Upper lobe of left lung (tissue), 4 donors: ENCODE measurements around the gene TCEA2.

Source experiments
- CTCF ChIP-seq, 6 experiments: fragments of 450-650 bp in 4 of 6; fragments of 200-600 bp in 2 of 6; sonication (generic) in 2 of 6; IDR thresholded peaks; one replicate each; pipeline ENCODE4 v1.5.1; 2016 to 2019; ENCODE audit warnings: antibody characterized with exemption in 6 of 6
- POLR2AphosphoS5 ChIP-seq, 2 donors: sonication (generic); formaldehyde crosslinking; IDR thresholded peaks; one replicate each; pipeline ENCODE4 v1.5.1; 2017; ENCODE audit warnings: antibody characterized with exemption in 2 of 2

DNA sequence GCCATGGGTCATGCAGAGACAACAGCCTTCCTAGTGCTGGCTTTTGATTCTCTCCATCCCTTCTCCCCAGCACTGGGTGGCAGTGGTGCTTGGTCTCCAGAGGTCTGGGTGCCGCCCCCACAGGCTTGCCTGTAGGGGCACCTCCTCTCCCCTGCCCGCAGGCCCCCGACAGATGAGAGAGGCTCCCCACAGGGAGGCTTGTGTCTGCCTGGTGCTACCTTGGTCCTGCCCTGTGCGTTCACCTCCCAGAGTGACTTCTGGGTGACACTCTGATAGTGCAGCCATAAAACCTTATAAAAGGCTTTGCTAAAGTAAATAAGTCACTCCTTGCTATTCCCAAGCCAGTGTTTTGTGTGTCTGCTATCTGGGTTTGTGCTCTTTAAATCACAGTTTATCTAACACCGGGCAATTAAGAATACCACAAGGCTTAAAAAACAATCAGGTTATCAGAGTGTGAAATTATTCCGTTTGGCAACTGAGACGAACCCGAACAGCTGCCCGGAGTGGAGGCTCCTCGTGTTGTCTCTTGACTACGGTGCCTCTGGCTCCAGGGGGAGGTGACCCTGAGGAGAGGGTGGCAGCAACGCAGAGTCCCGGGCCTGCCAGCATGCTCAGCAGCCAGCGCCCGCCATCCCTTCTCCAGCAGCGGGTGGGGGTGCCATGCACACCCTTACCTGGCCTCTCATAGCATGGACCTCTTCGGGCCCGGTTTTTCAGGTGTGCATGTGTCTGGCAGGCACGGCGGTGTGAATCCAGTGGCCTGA is 32.4 kb upstream of the TCEA2 start:
- TF ChIP-seq CTCF (IDR thresholded peaks at IDR 0.05): no peak
- no peak for TF ChIP-seq POLR2AphosphoS5 (IDR thresholded peaks at IDR 0.05)
